DOHH2 (cell line): ENCODE results near the gene OR10T2.

ENCODE experiments used
- H3F3A ChIP-seq: fragments of 200-600 bp; sonication (generic), shearing (Covaris generic); 2 replicates; pipeline ENCODE4 v1.6.0; 2016; ENCODE audit warnings: antibody characterized with exemption, mild to moderate bottlenecking; ENCODE audit not compliant: control insufficient read depth, insufficient read depth
- H3K27ac ChIP-seq: fragments of 200-600 bp; sonication (generic); 2 replicates; pipeline ENCODE4 v1.5.1; 2014; ENCODE audit warnings: low read depth, mild to moderate bottlenecking, low read length, moderate library complexity
- H3K27me3 ChIP-seq: fragments of 200-600 bp; sonication (generic); 2 replicates; pipeline ENCODE4 v1.6.1; 2014; ENCODE audit warnings: mild to moderate bottlenecking, low read length, mixed read lengths; ENCODE audit not compliant: control insufficient read depth
- H3K36me3 ChIP-seq: fragments of 200-600 bp; sonication (generic); 2 replicates; pipeline ENCODE4 v1.6.1; 2014; ENCODE audit warnings: mild to moderate bottlenecking, low read length, moderate library complexity, mixed read lengths; ENCODE audit not compliant: control insufficient read depth
- H3K4me1 ChIP-seq: fragments of 200-600 bp; sonication (generic); 2 replicates; pipeline ENCODE4 v1.6.1; 2014; ENCODE audit warnings: mild to moderate bottlenecking, low read length, mixed read lengths; ENCODE audit not compliant: control insufficient read depth
- H3K4me2 ChIP-seq: fragments of 200-600 bp; sonication (generic); 2 replicates; pipeline ENCODE4 v1.6.0; 2014; ENCODE audit warnings: mild to moderate bottlenecking, low read length, moderate library complexity
- H3K4me3 ChIP-seq: fragments of 200-600 bp; sonication (generic); 2 replicates; pipeline ENCODE4 v1.5.1; 2014; ENCODE audit warnings: mild to moderate bottlenecking, low read length, mixed read lengths
- H3K79me2 ChIP-seq: fragments of 200-600 bp; sonication (generic); 2 replicates; pipeline ENCODE4 v1.6.1; 2014; ENCODE audit warnings: mild to moderate bottlenecking, low read length, mixed read lengths; ENCODE audit not compliant: control insufficient read depth
- H3K9me2 ChIP-seq: fragments of 200-600 bp; sonication (generic); replicated peaks from 2 replicates; pipeline ENCODE4 v1.6.1; 2014; ENCODE audit warnings: mild to moderate bottlenecking, low read length, mixed read lengths; ENCODE audit not compliant: control insufficient read depth
- H3K9me3 ChIP-seq: fragments of 200-600 bp; sonication (generic); 2 replicates; pipeline ENCODE4 v1.6.1; 2014; ENCODE audit warnings: antibody characterized with exemption, low read length, mixed read lengths; ENCODE audit not compliant: control insufficient read depth, insufficient read depth
- H4K20me1 ChIP-seq: fragments of 200-600 bp; sonication (generic); 2 replicates; pipeline ENCODE4 v1.6.0; 2014; ENCODE audit warnings: low read depth, mild to moderate bottlenecking, antibody characterized with exemption, low read length, moderate library complexity; ENCODE audit not compliant: control insufficient read depth, insufficient read depth
- EZH2phosphoT487 ChIP-seq: fragments of 200-600 bp; sonication (generic); IDR thresholded peaks from 2 replicates; pipeline ENCODE4 v1.6.1; 2017; ENCODE audit warnings: borderline replicate concordance, mild to moderate bottlenecking, antibody characterized with exemption, low read length, moderate library complexity, mixed read lengths
- TF ChIP-seq, protein P1 (sequence below): fragments of 200-600 bp; sonication (generic); IDR thresholded peaks from one replicate; pipeline ENCODE4 v1.5.1; 2014; ENCODE audit warnings: antibody characterized with exemption, mild to moderate bottlenecking, low read depth, low read length; ENCODE audit not compliant: poor library complexity, severe bottlenecking

The OR10T2 gene

DNA sequence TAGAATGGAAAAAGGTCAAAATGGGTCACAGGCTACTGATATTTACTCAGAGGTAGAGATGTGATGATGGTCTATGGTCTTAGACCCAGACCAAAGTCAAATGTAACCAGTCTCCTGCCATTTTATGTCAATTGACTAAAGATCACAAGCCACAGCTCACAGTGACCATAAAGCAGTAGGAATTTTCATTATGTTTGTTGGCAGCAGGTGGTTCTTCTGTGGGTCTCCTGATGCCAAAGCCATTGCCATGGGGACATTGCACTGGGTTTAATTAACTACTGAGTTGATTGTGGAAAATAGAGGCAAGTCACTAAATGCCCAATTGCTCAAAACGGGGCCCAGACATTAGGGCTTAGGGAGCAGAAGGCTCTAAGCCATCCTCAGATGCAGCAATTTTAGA lies 26.9 kb upstream of the OR10T2 start, which contains the start of gene OR10K2:
TSS of gene OR10K2 (minus strand) at position 101 of the 400 bp plus-strand sequence. CDS start 5,371 bp downstream, outside the sequence.
- H3K9me2 ChIP-seq = no peaks in the 10 kb centered on the region
- TF ChIP-seq, protein P1, sequence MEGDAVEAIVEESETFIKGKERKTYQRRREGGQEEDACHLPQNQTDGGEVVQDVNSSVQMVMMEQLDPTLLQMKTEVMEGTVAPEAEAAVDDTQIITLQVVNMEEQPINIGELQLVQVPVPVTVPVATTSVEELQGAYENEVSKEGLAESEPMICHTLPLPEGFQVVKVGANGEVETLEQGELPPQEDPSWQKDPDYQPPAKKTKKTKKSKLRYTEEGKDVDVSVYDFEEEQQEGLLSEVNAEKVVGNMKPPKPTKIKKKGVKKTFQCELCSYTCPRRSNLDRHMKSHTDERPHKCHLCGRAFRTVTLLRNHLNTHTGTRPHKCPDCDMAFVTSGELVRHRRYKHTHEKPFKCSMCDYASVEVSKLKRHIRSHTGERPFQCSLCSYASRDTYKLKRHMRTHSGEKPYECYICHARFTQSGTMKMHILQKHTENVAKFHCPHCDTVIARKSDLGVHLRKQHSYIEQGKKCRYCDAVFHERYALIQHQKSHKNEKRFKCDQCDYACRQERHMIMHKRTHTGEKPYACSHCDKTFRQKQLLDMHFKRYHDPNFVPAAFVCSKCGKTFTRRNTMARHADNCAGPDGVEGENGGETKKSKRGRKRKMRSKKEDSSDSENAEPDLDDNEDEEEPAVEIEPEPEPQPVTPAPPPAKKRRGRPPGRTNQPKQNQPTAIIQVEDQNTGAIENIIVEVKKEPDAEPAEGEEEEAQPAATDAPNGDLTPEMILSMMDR = no peak
- no peak for TF ChIP-seq EZH2phosphoT487
- H3K27me3 ChIP-seq = no peaks in the 10 kb centered on the region
- H3K4me3 ChIP-seq = no peak within 1 kb of the TSS
- no peaks in the 10 kb centered on the region for H4K20me1 ChIP-seq
- H3K4me1 ChIP-seq = no peaks in the 10 kb centered on the region
- no peak within 1 kb of the TSS for H3K4me2 ChIP-seq
- H3K27ac ChIP-seq = no peak within 1 kb of the TSS
- H3K36me3 ChIP-seq = no peaks in the 10 kb centered on the region
- no peaks in the 10 kb centered on the region for H3F3A ChIP-seq
- H3K9me3 ChIP-seq = no peaks in the 10 kb centered on the region
- no peaks in the 10 kb centered on the region for H3K79me2 ChIP-seq

DNA sequence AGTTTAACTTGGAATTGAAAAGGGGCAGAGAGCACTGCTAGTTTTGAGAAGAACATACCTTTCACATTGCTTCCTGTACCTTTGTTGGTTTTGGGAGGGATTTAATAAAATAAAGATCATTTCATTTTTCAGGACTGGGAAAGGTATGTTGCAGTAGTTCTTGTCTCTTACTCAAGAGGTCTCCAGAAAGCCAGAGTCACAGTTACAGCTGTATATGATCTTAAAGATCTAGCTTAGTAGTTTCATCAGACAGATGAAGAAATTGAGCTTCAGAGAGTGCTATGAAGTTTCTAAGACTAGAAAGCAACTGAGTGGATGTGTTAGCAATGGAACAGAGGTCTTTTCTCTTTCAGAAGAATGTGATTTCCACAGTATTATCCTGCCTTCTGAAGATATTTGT lies 25.8 kb upstream of the OR10T2 start:
- no peaks in the 10 kb centered on the region for H4K20me1 ChIP-seq
- no peak overlapping the region for H3K4me3 ChIP-seq
- no peak overlapping the region for H3K27ac ChIP-seq
- no peaks in the 10 kb centered on the region for H3F3A ChIP-seq
- H3K9me2 ChIP-seq = no peaks in the 10 kb centered on the region
- H3K36me3 ChIP-seq = no peaks in the 10 kb centered on the region
- no peak overlapping the region for H3K4me2 ChIP-seq
- no peaks in the 10 kb centered on the region for H3K9me3 ChIP-seq
- H3K79me2 ChIP-seq = no peaks in the 10 kb centered on the region
- TF ChIP-seq, protein P1 = no peak
- TF ChIP-seq EZH2phosphoT487 = no peak
- H3K27me3 ChIP-seq = no peaks in the 10 kb centered on the region
- H3K4me1 ChIP-seq = no peaks in the 10 kb centered on the region

DNA sequence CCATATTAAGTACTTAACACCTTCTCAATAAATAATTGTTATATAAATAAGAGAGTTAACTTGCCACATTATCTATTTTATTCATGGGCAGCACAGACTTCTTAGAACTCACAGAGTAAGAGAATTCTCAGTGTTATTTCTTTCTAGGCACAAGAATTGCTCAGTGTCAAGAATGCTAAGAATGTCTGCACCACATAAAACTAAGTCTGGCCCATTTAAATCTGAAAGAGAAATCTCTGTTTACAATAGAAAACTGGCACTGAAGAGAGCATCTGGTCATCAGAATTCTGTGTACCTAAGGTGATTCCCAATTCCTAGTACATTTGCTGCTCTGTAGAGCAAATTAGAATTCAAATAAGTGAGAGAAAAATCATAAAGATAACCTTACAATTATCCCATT lies 22.9 kb upstream of the OR10T2 start:
- Histone ChIP-seq H3K9me2 (no peaks in the 10 kb centered on the region), H3K4me3 (no peak overlapping the region), H4K20me1 (no peaks in the 10 kb centered on the region), H3K27ac (no peak overlapping the region), H3K9me3 (no peaks in the 10 kb centered on the region), H3F3A (no peaks in the 10 kb centered on the region), H3K4me2 (no peak overlapping the region), H3K79me2 (no peaks in the 10 kb centered on the region), H3K27me3 (no peaks in the 10 kb centered on the region), H3K4me1 (no peaks in the 10 kb centered on the region), H3K36me3 (no peaks in the 10 kb centered on the region)
- TF ChIP-seq EZH2phosphoT487 = no peak
- TF ChIP-seq, protein P1 = no peak
